Measurements from ENCODE around the gene MAN1A2.

- TF ChIP-seq POLR2A (IDR thresholded peaks at IDR 0.05) (no peak), CTCF (IDR thresholded peaks at IDR 0.05) (no peak)
Observed at GRCh38 chr1:117499071-117499470, 131.8 kb downstream of the MAN1A2 start.

All from uterus (tissue), 2 donors.